GM12891 (cell line): ENCODE results near the gene C1QTNF3.

Experiments
- DNase-seq: peaks from one replicate; pipeline ENCODE4 v3.0.0; 2011; ENCODE audit warnings: low spot score; ENCODE audit not compliant: insufficient read length
- FAIRE-seq: peaks from 2 replicates; lab custom pipeline; 2011; peaks lifted over from hg19 to GRCh38; lab: Jason Lieb, UNC
- PAX5 ChIP-seq: IDR thresholded peaks from 2 replicates; pipeline ENCODE4 v1.6.1; 2011; ENCODE audit warnings: low read length, moderate library complexity, mild to moderate bottlenecking; ENCODE audit not compliant: insufficient read depth, severe bottlenecking
- POLR2A ChIP-seq: IDR thresholded peaks from 2 replicates; pipeline ENCODE4 v1.6.1; 2011; ENCODE audit warnings: low read depth, low read length, control low read depth
- POLR2AphosphoS5 ChIP-seq: IDR thresholded peaks from 2 replicates; pipeline ENCODE4 v1.6.1; 2011; ENCODE audit warnings: low read depth, low read length, control low read depth
- POU2F2 ChIP-seq: IDR thresholded peaks from 2 replicates; pipeline ENCODE4 v1.6.1; 2011; ENCODE audit warnings: low read depth, mild to moderate bottlenecking, control low read depth, low read length, moderate library complexity
- SPI1 ChIP-seq: IDR thresholded peaks from 2 replicates; pipeline ENCODE4 v1.6.1; 2011; ENCODE audit warnings: low read depth, low read length, control low read depth
- TAF1 ChIP-seq: IDR thresholded peaks from 2 replicates; pipeline ENCODE4 v1.6.1; 2011; ENCODE audit warnings: low read depth, low read length, control low read depth

C1QTNF3 gene

DNA sequence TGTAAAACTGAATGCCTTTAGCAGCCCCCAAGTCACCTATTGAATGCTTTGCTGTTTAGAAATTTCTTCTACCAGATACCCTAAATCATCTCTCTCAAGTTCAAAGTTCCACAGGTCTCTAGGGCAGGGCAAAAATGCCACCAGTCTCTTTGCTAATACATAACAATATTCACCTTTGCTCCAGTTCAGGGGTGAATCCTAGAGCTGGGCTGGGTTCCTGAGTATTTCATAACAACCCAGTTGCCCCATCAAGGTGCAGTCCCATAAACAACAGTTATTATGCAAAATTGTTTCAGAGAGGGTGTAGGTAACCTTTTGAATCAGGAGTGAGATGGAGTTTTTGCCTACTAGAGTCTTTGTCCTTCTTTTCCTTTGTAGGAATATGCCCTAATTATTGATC, 19.0 kb upstream of the C1QTNF3 start:
- TF ChIP-seq PAX5 (no peak), SPI1 (no peak), POU2F2 (no peak), POLR2AphosphoS5 (no peak), TAF1 (no peak), POLR2A (no peak)
- DNase-seq, result no peak
- no peak for FAIRE-seq

DNA sequence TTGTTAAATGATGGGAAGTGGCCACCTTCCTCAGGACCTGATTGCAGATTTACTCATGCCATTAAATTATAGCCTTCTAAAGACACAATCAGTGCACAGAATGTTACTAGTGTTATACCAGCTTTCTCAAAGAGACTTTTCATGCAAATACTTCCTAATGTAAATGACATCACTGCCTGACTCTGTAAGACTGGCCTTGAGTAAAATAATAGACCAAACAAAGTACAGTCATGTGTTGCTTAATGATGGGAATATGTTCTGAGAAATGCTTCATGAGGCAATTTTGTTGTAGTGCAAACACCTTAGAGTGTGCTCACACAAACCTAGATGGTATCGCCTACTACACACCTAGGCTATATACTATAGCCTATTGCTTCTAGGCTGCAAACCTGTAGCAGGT, 17.0 kb upstream of the C1QTNF3 start:
- FAIRE-seq (no peak), DNase-seq (no peak)
- TF ChIP-seq TAF1 (no peak), POLR2AphosphoS5 (no peak), PAX5 (no peak), SPI1 (no peak), POU2F2 (no peak), POLR2A (no peak)

DNA sequence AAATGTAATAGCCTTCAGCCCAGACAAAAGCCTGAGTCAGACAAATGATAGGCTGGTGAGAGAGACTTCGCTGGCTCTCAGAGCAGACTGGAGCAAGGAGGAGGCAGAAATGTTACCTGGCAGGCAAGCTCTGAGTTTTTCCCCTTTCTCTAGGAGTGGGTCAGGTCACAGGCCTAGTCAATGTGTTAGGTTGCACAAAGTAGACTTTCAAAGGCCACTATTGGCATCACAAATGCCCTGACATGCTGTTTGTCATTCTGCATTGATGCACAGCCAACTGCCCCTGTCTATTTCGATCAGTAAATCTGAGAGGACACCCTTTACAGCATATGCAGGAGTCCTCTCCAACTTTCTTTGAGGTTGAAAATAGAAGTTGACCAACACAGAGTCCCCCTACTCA, 15.5 kb upstream of the C1QTNF3 start:
- no peak for DNase-seq
- no peak for FAIRE-seq
- TF ChIP-seq SPI1 (no peak), POU2F2 (no peak), POLR2A (no peak)

DNA sequence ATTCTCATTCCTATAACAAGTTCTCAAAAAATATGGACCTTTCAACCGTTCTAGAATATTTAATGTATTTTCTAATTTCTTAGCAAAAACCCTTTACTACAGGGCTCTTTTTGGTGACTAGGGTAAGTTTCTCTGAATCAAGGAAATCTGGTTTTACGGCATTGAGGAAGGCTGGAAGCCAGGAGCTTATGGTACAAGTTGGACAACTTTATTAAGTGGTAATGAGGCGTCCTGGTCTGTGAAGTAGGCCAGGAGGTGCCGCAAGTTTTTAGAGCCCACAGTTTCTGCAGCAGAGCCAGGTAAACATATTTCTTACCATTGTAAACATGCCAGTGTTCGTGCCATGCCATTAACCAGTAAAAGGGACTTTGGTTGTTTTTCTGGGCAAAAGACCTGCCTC, 14.6 kb upstream of the C1QTNF3 start:
- FAIRE-seq (no peak), DNase-seq (no peak)
- TF ChIP-seq POLR2AphosphoS5, result no peak
- TF ChIP-seq POLR2A, result no peak
- no peak for TF ChIP-seq SPI1
- TF ChIP-seq PAX5, result no peak
- no peak for TF ChIP-seq TAF1
- no peak for TF ChIP-seq POU2F2

DNA sequence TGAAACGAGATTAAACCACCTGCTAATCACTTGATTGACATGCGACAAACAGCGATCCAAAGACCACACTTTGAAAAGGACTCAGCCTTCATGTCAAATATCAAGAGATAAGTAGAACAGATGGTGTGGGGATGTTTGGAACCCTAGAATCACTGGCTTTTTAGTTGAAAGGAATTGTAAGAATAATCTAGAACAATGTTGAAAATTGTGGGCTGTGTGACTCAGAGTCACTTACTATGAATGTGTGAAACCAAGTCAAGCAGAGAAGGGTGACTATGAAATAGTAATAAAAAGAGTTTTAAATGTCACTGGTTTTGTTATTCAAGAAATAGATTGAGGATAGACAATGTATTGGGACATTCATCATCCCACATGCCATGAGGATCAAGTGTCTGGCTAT, 14.1 kb upstream of the C1QTNF3 start:
- TF ChIP-seq POLR2AphosphoS5 (no peak), POU2F2 (no peak), SPI1 (no peak), POLR2A (no peak), TAF1 (no peak), PAX5 (no peak)
- no peak for DNase-seq
- FAIRE-seq, result no peak

DNA sequence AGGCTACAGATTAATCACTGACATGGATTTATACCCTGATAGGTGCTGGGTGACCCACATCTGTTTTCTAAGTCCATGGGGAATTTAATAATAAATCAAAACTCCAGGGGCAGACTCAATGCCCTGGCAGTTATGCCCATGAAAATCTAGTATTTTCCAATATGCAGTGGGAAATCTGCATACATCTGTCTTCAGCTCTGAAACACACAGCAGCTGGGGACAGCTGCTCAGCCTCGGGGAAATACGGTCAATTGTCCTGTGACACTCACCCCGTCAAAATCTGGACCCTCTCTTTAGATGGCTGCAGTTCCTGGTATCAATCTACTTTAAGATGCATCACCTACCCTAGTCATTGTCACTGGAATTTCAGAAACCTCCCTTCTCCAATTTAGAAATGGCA, 12.7 kb upstream of the C1QTNF3 start:
- TF ChIP-seq PAX5 (no peak), TAF1 (no peak)
- DNase-seq (no peak), FAIRE-seq (no peak)

DNA sequence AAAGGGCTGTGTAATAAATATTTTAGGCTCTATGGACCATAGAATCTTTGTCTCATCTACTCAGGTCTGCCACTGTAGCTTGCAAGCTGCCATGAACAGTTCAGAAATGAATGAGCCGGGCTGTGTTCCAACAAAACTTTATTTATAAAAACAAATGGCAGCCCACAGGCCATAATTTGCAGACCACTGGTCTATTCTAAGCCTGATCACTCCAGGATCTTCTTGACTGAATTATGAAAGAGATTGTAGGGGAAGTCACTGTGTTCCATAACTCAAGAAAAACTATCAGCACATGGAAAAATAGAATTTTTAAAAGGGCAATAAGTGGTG, 11.4 kb upstream of the C1QTNF3 start:
- DNase-seq (no peak), FAIRE-seq (no peak)
- TF ChIP-seq PAX5, result no peak
- no peak for TF ChIP-seq POLR2A
- no peak for TF ChIP-seq TAF1
- TF ChIP-seq POU2F2, result no peak
- TF ChIP-seq SPI1, result no peak
- no peak for TF ChIP-seq POLR2AphosphoS5

DNA sequence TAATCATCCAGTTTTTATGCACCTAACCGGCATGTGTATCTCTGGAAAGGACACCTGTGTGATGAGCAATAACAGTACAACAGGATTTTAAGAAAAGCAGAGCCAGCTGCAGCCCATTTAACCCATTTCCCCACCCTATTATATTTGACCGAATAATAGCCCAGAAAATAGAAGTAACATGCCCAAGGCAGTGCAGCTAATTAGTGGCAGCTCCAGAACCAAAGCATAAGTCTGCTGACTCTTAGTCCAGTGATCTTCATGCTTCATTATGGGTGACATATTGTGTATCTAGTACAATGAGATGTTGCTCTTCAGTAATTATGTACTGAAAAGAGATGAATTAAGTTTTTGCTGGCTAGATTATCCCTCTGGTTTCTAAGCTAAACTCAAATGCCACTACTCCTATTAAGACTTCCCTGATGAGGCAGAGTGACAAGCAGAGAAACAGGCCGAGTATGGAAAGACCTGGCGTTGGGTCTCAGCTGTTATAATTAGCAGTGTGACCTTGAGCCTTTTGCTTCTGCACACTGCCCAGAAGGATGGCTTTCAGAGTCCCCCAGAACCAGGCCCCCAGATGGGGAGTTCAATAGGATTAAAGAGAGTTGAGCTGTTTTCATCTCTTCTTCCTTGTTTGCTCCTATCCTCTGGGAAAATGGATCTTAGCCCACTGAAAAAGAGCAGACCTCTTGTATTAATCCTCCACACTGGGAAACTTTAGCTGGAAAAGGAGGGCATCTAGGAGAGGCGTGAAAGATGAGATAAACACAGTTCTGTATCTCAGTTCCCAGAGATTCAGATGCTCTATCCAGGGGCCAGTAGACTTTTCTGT, 10.8 kb upstream of the C1QTNF3 start:
- DNase-seq (no peak), FAIRE-seq (no peak)
- TF ChIP-seq POLR2A (no peak), SPI1 (no peak)

DNA sequence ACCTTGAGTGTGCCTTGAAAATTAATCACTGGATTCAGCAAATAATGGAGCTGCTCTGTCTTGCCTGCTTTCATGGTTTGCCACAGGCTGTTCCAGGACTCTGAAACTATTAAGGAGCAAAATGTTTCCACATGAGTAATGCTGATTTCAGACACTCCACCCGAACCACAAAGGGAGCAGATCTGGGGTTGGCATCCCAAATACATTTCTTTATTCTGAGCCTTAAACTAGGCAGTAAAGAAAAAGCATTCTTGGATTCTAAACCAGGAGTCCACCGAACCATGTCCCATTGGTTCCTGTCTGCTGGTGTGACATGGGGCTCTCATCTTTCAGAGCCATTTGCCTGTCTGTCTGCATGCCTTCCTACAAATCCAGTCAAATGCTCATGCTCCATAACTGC, 10.1 kb upstream of the C1QTNF3 start:
- DNase-seq (no peak), FAIRE-seq (no peak)
- TF ChIP-seq TAF1 (no peak), POLR2AphosphoS5 (no peak), POLR2A (no peak), PAX5 (no peak), POU2F2 (no peak)

DNA sequence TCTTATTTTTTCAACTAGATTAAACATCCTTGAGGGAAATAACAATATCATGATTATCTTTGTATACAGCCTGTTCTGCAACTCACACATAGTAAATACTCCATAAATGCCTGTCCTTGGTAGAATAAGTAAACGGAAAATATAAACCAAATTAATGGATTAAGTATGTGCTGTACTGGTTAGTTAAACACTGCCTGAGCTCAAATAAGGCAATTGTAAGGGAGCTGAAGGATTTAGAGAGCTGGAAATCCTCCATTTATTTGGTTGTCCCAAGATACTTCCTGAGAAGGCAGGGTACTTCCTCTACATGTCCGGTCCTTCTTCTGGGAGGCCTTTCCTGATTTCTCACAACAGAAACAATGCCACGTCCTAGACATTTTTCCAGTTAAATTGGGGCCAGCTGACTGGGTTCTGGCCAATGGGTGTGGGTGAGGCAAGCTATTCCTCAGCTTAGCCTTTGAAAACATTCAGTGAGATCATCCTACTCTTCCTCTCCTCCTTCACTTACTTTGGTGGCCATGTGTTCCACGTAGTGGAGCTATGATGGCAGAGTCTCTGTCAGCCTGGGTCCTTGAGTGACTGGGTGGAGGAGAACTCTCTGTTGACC, 8.5 kb upstream of the C1QTNF3 start:
- TF ChIP-seq SPI1 (no peak), POLR2AphosphoS5 (no peak), PAX5 (no peak), TAF1 (no peak), POLR2A (no peak), POU2F2 (no peak)
- FAIRE-seq (no peak), DNase-seq (no peak)
